ENCODE data around the gene UBE2F.

Gene UBE2F

DNA sequence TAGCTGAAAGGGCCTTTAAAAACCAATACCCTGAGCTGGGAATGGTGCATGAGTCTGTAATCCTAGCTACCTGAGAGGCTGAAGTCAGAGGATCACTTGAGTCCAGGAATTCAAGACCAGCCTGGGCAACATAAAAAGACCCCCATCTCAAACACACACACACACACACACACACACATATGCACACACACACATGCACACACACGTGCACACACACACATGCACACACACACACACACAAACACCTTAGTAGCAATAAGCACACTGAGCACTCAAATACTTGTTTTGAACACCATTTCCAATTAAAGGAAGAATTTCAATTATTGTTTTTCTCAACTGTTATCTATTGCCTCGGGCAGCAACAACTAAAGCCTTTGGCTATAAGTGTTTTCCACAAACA lies 25.6 kb upstream of the UBE2F start:
- no peak for ATAC-seq
- TF ChIP-seq PATZ1 (CRISPR knock-in tag; IDR thresholded peaks at IDR 0.05; ENCODE audit: borderline replicate concordance): no peak

GRCh38 chr2:237942513-237942899 lies 24.3 kb upstream of the UBE2F start:
- no peak for TF ChIP-seq PATZ1 (CRISPR knock-in tag; IDR thresholded peaks at IDR 0.05; ENCODE audit: borderline replicate concordance)
- TF ChIP-seq OSR1 (CRISPR knock-in tag; IDR thresholded peaks at IDR 0.05): no peak
- TF ChIP-seq, protein P1, sequence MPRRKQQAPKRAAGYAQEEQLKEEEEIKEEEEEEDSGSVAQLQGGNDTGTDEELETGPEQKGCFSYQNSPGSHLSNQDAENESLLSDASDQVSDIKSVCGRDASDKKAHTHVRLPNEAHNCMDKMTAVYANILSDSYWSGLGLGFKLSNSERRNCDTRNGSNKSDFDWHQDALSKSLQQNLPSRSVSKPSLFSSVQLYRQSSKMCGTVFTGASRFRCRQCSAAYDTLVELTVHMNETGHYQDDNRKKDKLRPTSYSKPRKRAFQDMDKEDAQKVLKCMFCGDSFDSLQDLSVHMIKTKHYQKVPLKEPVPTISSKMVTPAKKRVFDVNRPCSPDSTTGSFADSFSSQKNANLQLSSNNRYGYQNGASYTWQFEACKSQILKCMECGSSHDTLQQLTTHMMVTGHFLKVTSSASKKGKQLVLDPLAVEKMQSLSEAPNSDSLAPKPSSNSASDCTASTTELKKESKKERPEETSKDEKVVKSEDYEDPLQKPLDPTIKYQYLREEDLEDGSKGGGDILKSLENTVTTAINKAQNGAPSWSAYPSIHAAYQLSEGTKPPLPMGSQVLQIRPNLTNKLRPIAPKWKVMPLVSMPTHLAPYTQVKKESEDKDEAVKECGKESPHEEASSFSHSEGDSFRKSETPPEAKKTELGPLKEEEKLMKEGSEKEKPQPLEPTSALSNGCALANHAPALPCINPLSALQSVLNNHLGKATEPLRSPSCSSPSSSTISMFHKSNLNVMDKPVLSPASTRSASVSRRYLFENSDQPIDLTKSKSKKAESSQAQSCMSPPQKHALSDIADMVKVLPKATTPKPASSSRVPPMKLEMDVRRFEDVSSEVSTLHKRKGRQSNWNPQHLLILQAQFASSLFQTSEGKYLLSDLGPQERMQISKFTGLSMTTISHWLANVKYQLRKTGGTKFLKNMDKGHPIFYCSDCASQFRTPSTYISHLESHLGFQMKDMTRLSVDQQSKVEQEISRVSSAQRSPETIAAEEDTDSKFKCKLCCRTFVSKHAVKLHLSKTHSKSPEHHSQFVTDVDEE (CRISPR knock-in tag; IDR thresholded peaks at IDR 0.05): no peak
- no peak for TF ChIP-seq ZNF565 (CRISPR knock-in tag; conservative IDR thresholded peaks at IDR 0.05; ENCODE audit: low read depth)
- no peak for TF ChIP-seq ZNF8 (CRISPR knock-in tag; IDR thresholded peaks at IDR 0.05)
- no peak for TF ChIP-seq ZFP30 (CRISPR knock-in tag; IDR thresholded peaks at IDR 0.05)
- no peak for TF ChIP-seq RARB (CRISPR knock-in tag; IDR thresholded peaks at IDR 0.05)
- no peak for TF ChIP-seq BACH2 (CRISPR knock-in tag; IDR thresholded peaks at IDR 0.05; ENCODE audit: borderline replicate concordance)
- no peak for TF ChIP-seq GLIS3 (CRISPR knock-in tag; IDR thresholded peaks at IDR 0.05)
- TF ChIP-seq CSDC2 (CRISPR knock-in tag; IDR thresholded peaks at IDR 0.05): no peak
- TF ChIP-seq TOX (CRISPR knock-in tag; IDR thresholded peaks at IDR 0.05; ENCODE audit: borderline replicate concordance): no peak
- no peak for TF ChIP-seq ZC3H10 (CRISPR knock-in tag; IDR thresholded peaks at IDR 0.05)
- no peak for TF ChIP-seq CREB5 (CRISPR knock-in tag; IDR thresholded peaks at IDR 0.05; ENCODE audit: low read depth)
- TF ChIP-seq CSRNP3 (CRISPR knock-in tag; IDR thresholded peaks at IDR 0.05): no peak

DNA sequence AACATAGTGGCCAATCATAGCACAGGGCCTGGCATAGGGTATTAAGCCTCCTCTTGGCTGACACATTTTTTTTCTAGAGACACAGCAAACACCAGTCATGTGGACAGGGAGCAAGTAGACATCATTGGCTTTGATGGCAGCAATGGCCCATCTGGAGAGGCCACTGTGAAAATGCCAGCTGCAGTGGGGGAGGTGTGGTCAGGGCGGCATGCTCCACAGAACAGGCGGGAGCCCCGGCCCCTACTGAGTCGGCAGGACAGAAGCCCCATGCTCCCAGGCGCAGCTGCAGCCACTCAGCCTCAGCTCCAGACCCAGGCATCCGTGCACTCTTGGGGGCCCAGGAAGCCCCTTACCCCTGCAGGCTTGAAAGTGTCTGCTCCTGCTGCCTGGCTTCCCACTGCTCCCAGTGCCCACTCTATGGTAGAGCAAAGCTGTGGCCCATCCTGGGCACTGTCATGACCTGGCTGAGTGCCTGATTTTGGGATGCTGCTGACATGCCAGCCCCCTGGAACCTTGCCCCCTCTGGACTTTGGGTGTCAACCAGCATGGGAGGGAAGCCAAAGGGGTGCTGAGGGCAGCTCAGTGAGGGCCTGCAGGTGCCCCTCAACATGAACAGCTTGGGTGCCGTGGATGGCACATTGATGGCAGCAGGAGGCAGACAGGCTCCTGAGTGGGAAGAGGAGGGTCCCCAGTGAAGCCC lies 23.3 kb upstream of the UBE2F start:
- ATAC-seq: no peak
- TF ChIP-seq CREB5 (CRISPR knock-in tag; IDR thresholded peaks at IDR 0.05; ENCODE audit: low read depth): no peak
- TF ChIP-seq SNAI2 (CRISPR knock-in tag; IDR thresholded peaks at IDR 0.05): no peak
- no peak for TF ChIP-seq CSRNP3 (CRISPR knock-in tag; IDR thresholded peaks at IDR 0.05)
- no peak for TF ChIP-seq ZC3H10 (CRISPR knock-in tag; IDR thresholded peaks at IDR 0.05)
- no peak for TF ChIP-seq ZFP3 (CRISPR knock-in tag; IDR thresholded peaks at IDR 0.05)
- no peak for TF ChIP-seq ISL1 (CRISPR knock-in tag; IDR thresholded peaks at IDR 0.05)
- TF ChIP-seq ZFP30 (CRISPR knock-in tag; IDR thresholded peaks at IDR 0.05): no peak
- no peak for TF ChIP-seq PATZ1 (CRISPR knock-in tag; IDR thresholded peaks at IDR 0.05; ENCODE audit: borderline replicate concordance)
- no peak for TF ChIP-seq ZNF565 (CRISPR knock-in tag; conservative IDR thresholded peaks at IDR 0.05; ENCODE audit: low read depth)
- no peak for TF ChIP-seq TOX (CRISPR knock-in tag; IDR thresholded peaks at IDR 0.05; ENCODE audit: borderline replicate concordance)
- no peak for TF ChIP-seq ARNTL (CRISPR knock-in tag; IDR thresholded peaks at IDR 0.05; ENCODE audit: borderline replicate concordance, low read depth)
- no peak for TF ChIP-seq BACH2 (CRISPR knock-in tag; IDR thresholded peaks at IDR 0.05; ENCODE audit: borderline replicate concordance)
- TF ChIP-seq, protein P1 (CRISPR knock-in tag; IDR thresholded peaks at IDR 0.05): no peak

More at GRCh38 chr2:237942513-237942899, 24.3 kb upstream of the UBE2F start:
- ATAC-seq: no peak
